IMR-90 (cell line): ENCODE data around the gene TSKS. TPM values are rescaled to one million over a fixed set of nuclear protein-coding genes. Genes with fewer than 3 reads are reported as not detected.

Experiments
- ATAC-seq: fragments of 200-7000 bp; cut with Tn5 transposase; 2 replicates; pipeline ENCODE4 v1.9.1; 2020; ENCODE audit warnings: low read depth, mild to moderate bottlenecking, moderate library complexity
- BruUV-seq: library from RNA; stranded (reverse); fragments of 400-500 nt; replicated peaks from 2 replicates; lab custom pipeline; 2021; lab: Mats Ljungman, UMichigan
- CTCF ChIA-PET: fragments of 300-600 bp; formaldehyde crosslinking; extraction: SDS; loops from one replicate; lab custom pipeline; 2021; ENCODE audit warnings: antibody characterized with exemption; lab: Yijun Ruan, JAX
- POLR2A ChIA-PET: fragments of 300-600 bp; sonication (Branson Sonifier 250); formaldehyde crosslinking; loops from one replicate; lab custom pipeline; 2022; ENCODE audit warnings: antibody characterized with exemption; ENCODE audit not compliant: unreplicated experiment; lab: Charles Lee
- DNase-seq: peaks from one replicate; pipeline ENCODE4 v3.0.0; 2013
- H2AFZ ChIP-seq: replicated peaks from 2 replicates; pipeline ENCODE3; 2013; ENCODE audit warnings: low read length, mild to moderate bottlenecking; ENCODE audit not compliant: poor library complexity
- H2AK5ac ChIP-seq: 2 replicates; pipeline ENCODE4 v1.6.1; 2013; ENCODE audit warnings: low read depth, low read length, inconsistent platforms
- H2AK9ac ChIP-seq: replicated peaks from 2 replicates; pipeline ENCODE3; 2013; ENCODE audit warnings: mild to moderate bottlenecking, low read depth, low read length, moderate library complexity; ENCODE audit not compliant: poor library complexity
- H2BK120ac ChIP-seq: 2 replicates; pipeline ENCODE4 v1.6.1; 2013; ENCODE audit warnings: low read depth, low read length, inconsistent platforms
- H2BK15ac ChIP-seq: 3 replicates; pipeline ENCODE4 v1.6.1; 2013; ENCODE audit warnings: low read depth, low read length, inconsistent platforms
- H2BK20ac ChIP-seq: 2 replicates; pipeline ENCODE4 v1.6.1; 2013; ENCODE audit warnings: low read depth, mild to moderate bottlenecking, inconsistent platforms, low read length, moderate library complexity
- H2BK5ac ChIP-seq: 2 replicates; pipeline ENCODE4 v1.6.1; 2013; ENCODE audit warnings: mild to moderate bottlenecking, low read depth, low read length, inconsistent platforms; ENCODE audit not compliant: poor library complexity, severe bottlenecking
- H3K14ac ChIP-seq: replicated peaks from 2 replicates; pipeline ENCODE4 v1.6.1; 2013; ENCODE audit warnings: low read depth, low read length, inconsistent platforms
- H3K18ac ChIP-seq: 2 replicates; pipeline ENCODE4 v1.6.1; 2013; ENCODE audit warnings: low read depth, low read length, control low read depth
- H3K23ac ChIP-seq: 2 replicates; pipeline ENCODE4 v1.6.1; 2013; ENCODE audit warnings: low read depth, low read length, inconsistent platforms
- H3K27ac ChIP-seq: 2 replicates; pipeline ENCODE4 v1.5.1; 2013; ENCODE audit warnings: mild to moderate bottlenecking, control low read depth, low read length; ENCODE audit not compliant: insufficient read depth
- H3K27me3 ChIP-seq: 2 replicates; pipeline ENCODE4 v1.6.1; 2013; ENCODE audit warnings: low read length; ENCODE audit not compliant: control insufficient read depth, insufficient read depth
- H3K36me3 ChIP-seq: 2 replicates; pipeline ENCODE4 v1.6.1; 2013; ENCODE audit warnings: low read length, mixed read lengths; ENCODE audit not compliant: control insufficient read depth, insufficient read depth
- H3K4ac ChIP-seq: 2 replicates; pipeline ENCODE4 v1.6.1; 2013; ENCODE audit warnings: low read depth, low read length, inconsistent platforms
- H3K4me1 ChIP-seq: 2 replicates; pipeline ENCODE4 v1.6.1; 2013; ENCODE audit warnings: low read length, mixed read lengths; ENCODE audit not compliant: control insufficient read depth, insufficient read depth
- H3K4me2 ChIP-seq: 2 replicates; pipeline ENCODE4 v1.6.1; 2013; ENCODE audit warnings: low read depth, mild to moderate bottlenecking, control low read depth, low read length, moderate library complexity
- H3K4me3 ChIP-seq: 2 replicates; pipeline ENCODE4 v1.5.1; 2013; ENCODE audit warnings: low read depth, mild to moderate bottlenecking, control low read depth, low read length, moderate library complexity; ENCODE audit not compliant: insufficient read depth
- H3K56ac ChIP-seq: 2 replicates; pipeline ENCODE4 v1.6.1; 2013; ENCODE audit warnings: low read length, inconsistent platforms; ENCODE audit not compliant: insufficient read depth; ENCODE audit errors: extremely low read depth
- H3K79me1 ChIP-seq, 2 experiments: 2 replicates each; pipeline ENCODE4 v1.6.1; 2013; ENCODE audit warnings: low read length in 2 of 2, inconsistent platforms in 1 of 2, low read depth in 1 of 2
- H3K9ac ChIP-seq: 2 replicates; pipeline ENCODE4 v1.6.1; 2013; ENCODE audit warnings: low read depth, low read length, control low read depth
- H3K9me1 ChIP-seq: 2 replicates; pipeline ENCODE4 v1.6.1; 2013; ENCODE audit warnings: low read length, inconsistent platforms; ENCODE audit not compliant: insufficient read depth
- H3K9me3 ChIP-seq: 2 replicates; pipeline ENCODE4 v1.6.1; 2013; ENCODE audit warnings: low read length; ENCODE audit not compliant: control insufficient read depth, insufficient read depth
- H4K20me1 ChIP-seq: 2 replicates; pipeline ENCODE4 v1.6.1; 2013; ENCODE audit warnings: low read length, inconsistent platforms; ENCODE audit not compliant: insufficient read depth
- H4K5ac ChIP-seq: 2 replicates; pipeline ENCODE4 v1.6.1; 2013; ENCODE audit warnings: mild to moderate bottlenecking, low read depth, low read length, control low read depth
- H4K8ac ChIP-seq, 2 experiments: 2 replicates each; pipeline ENCODE4 v1.6.1; 2013; ENCODE audit warnings: low read depth in 2 of 2, low read length in 2 of 2, control low read depth in 1 of 2, inconsistent platforms in 1 of 2
- H4K91ac ChIP-seq: 2 replicates; pipeline ENCODE4 v1.6.1; 2013; ENCODE audit warnings: low read depth, low read length, inconsistent platforms; ENCODE audit not compliant: insufficient read depth
- CEBPB ChIP-seq: IDR thresholded peaks from 2 replicates; pipeline ENCODE4 v1.6.1; 2012; ENCODE audit warnings: low read depth, low read length, improper control_type of control experiment
- CHD1 ChIP-seq: IDR thresholded peaks from 2 replicates; pipeline ENCODE4 v1.6.1; 2012; ENCODE audit warnings: low read depth, low read length, improper control_type of control experiment
- FOS ChIP-seq: fragments of 150-350 bp; IDR thresholded peaks from 2 replicates; pipeline ENCODE4 v1.6.1; 2016; ENCODE audit warnings: low read depth, low read length
- MAFK ChIP-seq: IDR thresholded peaks from 2 replicates; pipeline ENCODE4 v1.6.1; 2012; ENCODE audit warnings: low read depth, low read length, improper control_type of control experiment
- MAZ ChIP-seq: IDR thresholded peaks from 2 replicates; pipeline ENCODE4 v1.6.1; 2012; ENCODE audit warnings: low read depth, mild to moderate bottlenecking, low read length, improper control_type of control experiment, moderate library complexity, borderline replicate concordance
- MXI1 ChIP-seq: IDR thresholded peaks from 2 replicates; pipeline ENCODE4 v1.6.1; 2012; ENCODE audit warnings: low read depth, mild to moderate bottlenecking, low read length, moderate library complexity, borderline replicate concordance
- SMC3 ChIP-seq: fragments of 150-350 bp; IDR thresholded peaks from 2 replicates; pipeline ENCODE4 v1.6.1; 2016; ENCODE audit warnings: low read depth, mild to moderate bottlenecking, antibody characterized with exemption, low read length, moderate library complexity
- USF2 ChIP-seq: fragments of 150-350 bp; IDR thresholded peaks from 2 replicates; pipeline ENCODE4 v1.6.1; 2017; ENCODE audit warnings: mild to moderate bottlenecking, antibody characterized with exemption, low read length, low read depth
- WGBS, 2 experiments: methylation state at CpG; one replicate each; pipeline versions ENCODE4 v1.1.5 to v1.1.7; 2013; ENCODE audit warnings: missing lambda C conversion rate in 2 of 2; ENCODE audit not compliant: insufficient read length in 1 of 2; ENCODE audit errors: extremely low coverage in 2 of 2; 5-methylcytosine and 5-hydroxymethylcytosine counted together
- dilution Hi-C: fragments of 300-500 bp; cut with HindIII; formaldehyde crosslinking; loops from one replicate; pipeline ENCODE4 v1.14.3; 2018; ENCODE audit warnings: low sequenced_read_pairs; ENCODE audit not compliant: unreplicated experiment
- in situ Hi-C: fragments of 300-500 bp; cut with MboI; formaldehyde crosslinking; loops from 3 replicates; pipeline ENCODE4 v1.14.3; 2019; ENCODE audit warnings: low sequenced_read_pairs, inconsistent platforms, mixed read lengths
- intact Hi-C: fragments of 100-400 bp; cut with micrococcal nuclease; formaldehyde crosslinking; loops from 2 replicates; pipeline ENCODE4 v1.10.0; 2022
- polyA plus RNA-seq, 3 experiments: library from polyadenylated mRNA; depleted of rRNA; stranded (reverse); fragments of >200 nt; gene quantifications; 2 replicates each; pipeline ENCODE4 v1.2.3, GENCODE V29; 2012; ENCODE audit warnings: low replicate concordance in 1 of 3
- total RNA-seq: library from RNA; depleted of rRNA; stranded (reverse); fragments of >200 nt; gene quantifications from 2 replicates; pipeline ENCODE4 v1.2.3, GENCODE V29; 2012
- TF ChIP-seq, protein P1 (sequence below): conservative IDR thresholded peaks from 2 replicates; pipeline ENCODE4 v1.5.1; 2012; ENCODE audit warnings: mild to moderate bottlenecking, low read depth, low read length, improper control_type of control experiment

Gene TSKS
- total and polyA plus RNA-seq, 2 of the 4 experiments (the other 2 are of a cell fraction): not detected

DNA sequence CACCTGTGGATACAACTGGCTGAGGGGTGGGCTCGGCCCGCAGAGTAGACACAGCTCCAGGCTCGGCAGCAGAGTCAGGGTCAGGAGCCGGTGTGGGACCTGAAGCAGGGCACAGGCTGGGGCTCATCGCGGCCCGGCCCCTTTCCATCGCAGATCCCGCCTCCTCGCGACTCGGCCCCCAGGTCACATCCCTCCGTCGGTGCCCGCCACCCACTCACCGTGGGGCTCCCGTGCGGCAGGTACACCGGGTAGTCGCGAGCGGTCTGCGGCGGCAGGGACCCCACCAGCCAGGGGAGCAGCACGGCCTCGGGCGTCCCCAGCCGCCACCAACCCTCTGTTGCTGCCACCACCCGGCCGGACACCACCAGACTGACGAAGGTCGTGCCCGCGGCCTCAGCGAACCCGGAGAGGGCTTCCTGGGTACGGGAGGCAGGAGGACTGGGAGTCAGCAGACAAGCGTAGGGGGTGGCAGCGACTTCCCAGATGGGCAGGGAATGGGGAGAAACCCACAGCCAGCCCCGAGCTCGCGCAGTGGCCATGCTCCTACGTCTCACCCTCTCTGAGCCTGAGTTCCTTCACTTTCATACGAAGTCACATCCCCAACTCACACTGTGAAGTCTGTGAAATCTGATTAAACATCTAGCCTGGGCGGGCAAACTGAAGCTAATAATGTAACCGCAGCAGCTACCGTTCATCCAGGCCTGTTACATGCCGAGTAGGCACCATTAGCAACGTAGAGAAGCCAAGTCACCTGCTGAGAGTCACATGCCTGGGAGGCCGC is 46.2 kb upstream of the TSKS start:
- peak overlapping the region; percentile 48 for H3K14ac ChIP-seq
- dilution Hi-C loops: no loop called here
- TF ChIP-seq FOS (no peak), SMC3 (no peak), MAZ (no peak), USF2 (no peak), MXI1 (no peak), CHD1 (no peak), MAFK (no peak), CEBPB (no peak)
- TF ChIP-seq, protein P1, sequence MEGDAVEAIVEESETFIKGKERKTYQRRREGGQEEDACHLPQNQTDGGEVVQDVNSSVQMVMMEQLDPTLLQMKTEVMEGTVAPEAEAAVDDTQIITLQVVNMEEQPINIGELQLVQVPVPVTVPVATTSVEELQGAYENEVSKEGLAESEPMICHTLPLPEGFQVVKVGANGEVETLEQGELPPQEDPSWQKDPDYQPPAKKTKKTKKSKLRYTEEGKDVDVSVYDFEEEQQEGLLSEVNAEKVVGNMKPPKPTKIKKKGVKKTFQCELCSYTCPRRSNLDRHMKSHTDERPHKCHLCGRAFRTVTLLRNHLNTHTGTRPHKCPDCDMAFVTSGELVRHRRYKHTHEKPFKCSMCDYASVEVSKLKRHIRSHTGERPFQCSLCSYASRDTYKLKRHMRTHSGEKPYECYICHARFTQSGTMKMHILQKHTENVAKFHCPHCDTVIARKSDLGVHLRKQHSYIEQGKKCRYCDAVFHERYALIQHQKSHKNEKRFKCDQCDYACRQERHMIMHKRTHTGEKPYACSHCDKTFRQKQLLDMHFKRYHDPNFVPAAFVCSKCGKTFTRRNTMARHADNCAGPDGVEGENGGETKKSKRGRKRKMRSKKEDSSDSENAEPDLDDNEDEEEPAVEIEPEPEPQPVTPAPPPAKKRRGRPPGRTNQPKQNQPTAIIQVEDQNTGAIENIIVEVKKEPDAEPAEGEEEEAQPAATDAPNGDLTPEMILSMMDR: no peak
- H4K5ac ChIP-seq: 0 out of 2 replicates have a peak overlapping the region, but pooled peaks have one; percentile 19
- intact Hi-C loops: no loop called here
- no peaks in the 10 kb centered on the region; the same call in 1 of the 2 replicates for H4K20me1 ChIP-seq
- H3K36me3 ChIP-seq: peaks cover 24% of the 10 kb centered on the region; the same call in 1 of the 2 replicates
- H3K9ac ChIP-seq: peak overlapping the region; percentile 51
- in situ Hi-C loops: no loop called here
- H2BK5ac ChIP-seq: no peak overlapping the region
- no peak overlapping the region for H3K18ac ChIP-seq
- peak overlapping the region; percentile 9; the same call in 1 of the 2 replicates for H3K27ac ChIP-seq
- DNase-seq (no peak), ATAC-seq (peak; percentile 36)
- peak overlapping the region; percentile 41 for H3K4ac ChIP-seq
- BruUV-seq: no TSS peak
- H2AK9ac ChIP-seq: peak overlapping the region; percentile 92
- H2AK5ac ChIP-seq: peak overlapping the region; percentile 57
- no peak overlapping the region for H3K56ac ChIP-seq
- no peaks in the 10 kb centered on the region for H3K27me3 ChIP-seq
- peaks cover 5% of the 10 kb centered on the region for H3K4me1 ChIP-seq
- ChIA-PET CTCF (no interaction called here), POLR2A (no interaction called here)
- H3K4me3 ChIP-seq: peak overlapping the region; percentile 81
- peaks cover 15% of the 10 kb centered on the region for H3K9me1 ChIP-seq
- peak overlapping the region; percentile 93 for H3K23ac ChIP-seq
- no peak overlapping the region for H2BK120ac ChIP-seq
- no peaks in the 10 kb centered on the region for H3K9me3 ChIP-seq
- H2AFZ ChIP-seq: peak overlapping the region; percentile 98
- H4K91ac ChIP-seq: peak overlapping the region; percentile 26
- H2BK15ac ChIP-seq: no peak overlapping the region
- WGBS, 2 experiments: 18% methylated on average over 25 of the region's 50 CpGs; no CpG with 5 or more reads in 1 of the 2 experiments
- H3K79me1 ChIP-seq: peaks cover 5 to 21% of the 10 kb centered on the region in 2 experiments; a peak in 2 of 4 replicates
- H3K4me2 ChIP-seq: peak overlapping the region; percentile 90
- peak overlapping the region; percentile 25 to 46; a peak in 3 of 4 replicates for H4K8ac ChIP-seq
- 0 out of 2 replicates have a peak overlapping the region, but pooled peaks have one; percentile 3 for H2BK20ac ChIP-seq
